Panc1 (cell line): ENCODE data around the gene MACROH2A1. TPM values are rescaled to one million over a fixed set of nuclear protein-coding genes. Genes with fewer than 3 reads are reported as not detected.

Experiments used
- ATAC-seq: fragments of 200-7000 bp; cut with Tn5 transposase; 2 replicates; pipeline ENCODE4 v1.9.1; 2020; ENCODE audit warnings: mild to moderate bottlenecking, moderate library complexity
- BruUV-seq: library from RNA; stranded (reverse); fragments of 400-500 nt; replicated peaks from 2 replicates; lab custom pipeline; 2021; lab: Mats Ljungman, UMichigan
- CTCF ChIA-PET: fragments of 300-600 bp; sonication (Branson Sonifier 250); formaldehyde crosslinking; loops from one replicate; lab custom pipeline; 2022; ENCODE audit warnings: antibody characterized with exemption; lab: Charles Lee
- POLR2A ChIA-PET: fragments of 300-600 bp; sonication (Branson Sonifier 250); formaldehyde crosslinking; loops from one replicate; lab custom pipeline; 2022; ENCODE audit warnings: antibody characterized with exemption; lab: Charles Lee
- DNase-seq: peaks from one replicate; pipeline ENCODE4 v3.0.0-alpha.2; 2010; ENCODE audit warnings: low read depth, low spot score
- H3K27ac ChIP-seq: 2 replicates; pipeline ENCODE4 v1.5.1; 2011; ENCODE audit warnings: mild to moderate bottlenecking, low read length, inconsistent platforms
- H3K27me3 ChIP-seq: fragments of 200-500 bp; sonication (Bioruptor generic); 2 replicates; pipeline ENCODE4 v1.6.0; 2014; ENCODE audit warnings: low read length, inconsistent platforms; ENCODE audit not compliant: control insufficient read depth, insufficient read depth
- H3K36me3 ChIP-seq: fragments of 200-500 bp; sonication (Bioruptor generic); 2 replicates; pipeline ENCODE4 v1.5.1; 2014; ENCODE audit warnings: inconsistent platforms, mild to moderate bottlenecking, low read length, moderate library complexity; ENCODE audit not compliant: control insufficient read depth, insufficient read depth
- H3K4me1 ChIP-seq: 2 replicates; pipeline ENCODE4 v1.5.1; 2011; ENCODE audit warnings: inconsistent platforms, mild to moderate bottlenecking, low read length, moderate library complexity; ENCODE audit not compliant: control insufficient read depth, insufficient read depth
- H3K4me3 ChIP-seq, 2 experiments: 2 replicates each; pipeline ENCODE4 v1.5.1; 2011 to 2012; ENCODE audit warnings: low read depth in 2 of 2, low read length in 2 of 2, mild to moderate bottlenecking in 2 of 2, inconsistent platforms in 1 of 2, moderate library complexity in 1 of 2
- H3K9me3 ChIP-seq: fragments of 200-500 bp; sonication (Bioruptor generic); 2 replicates; pipeline ENCODE4 v1.5.1; 2014; ENCODE audit warnings: low read depth, mild to moderate bottlenecking, inconsistent platforms, low read length, moderate library complexity; ENCODE audit not compliant: control insufficient read depth, insufficient read depth
- POLR2AphosphoS5 ChIP-seq: IDR thresholded peaks from 2 replicates; pipeline ENCODE4 v1.6.1; 2012; ENCODE audit warnings: mild to moderate bottlenecking, low read depth, low read length, moderate library complexity
- SIN3A ChIP-seq: IDR thresholded peaks from 2 replicates; pipeline ENCODE4 v1.6.1; 2012; ENCODE audit warnings: low read depth, mild to moderate bottlenecking, low read length, moderate library complexity, borderline replicate concordance; ENCODE audit not compliant: insufficient read depth
- TCF7L2 ChIP-seq: IDR thresholded peaks from 2 replicates; pipeline ENCODE4 v1.6.1; 2011; ENCODE audit warnings: mild to moderate bottlenecking, low read depth, low read length, inconsistent platforms
- in situ Hi-C: cut with HindIII; loops from 2 replicates; pipeline ENCODE4 v1.10.0; 2016; ENCODE audit warnings: low sequenced_read_pairs, low pct_unique_long_range_greater_than_20kb
- intact Hi-C: fragments of 100-400 bp; cut with micrococcal nuclease; formaldehyde crosslinking; loops from one replicate; pipeline ENCODE4 v1.10.0; 2022; ENCODE audit not compliant: unreplicated experiment
- total RNA-seq: library from RNA; stranded (reverse); gene quantifications from one replicate; pipeline ENCODE4 v1.2.1, GENCODE V29; 2021; ENCODE audit not compliant: unreplicated experiment
- TF ChIP-seq, protein P1 (sequence below): fragments of 450-650 bp; IDR thresholded peaks from 2 replicates; pipeline ENCODE4 v1.5.1; 2017; ENCODE audit warnings: mild to moderate bottlenecking
- TF ChIP-seq, protein P2 (sequence below), 2 experiments: IDR thresholded peaks; 2 replicates each; pipeline ENCODE4 v1.6.1; 2011 to 2012; ENCODE audit warnings: low read depth in 2 of 2, control low read depth in 1 of 2, low read length in 1 of 2, mild to moderate bottlenecking in 1 of 2, moderate library complexity in 1 of 2; ENCODE audit not compliant: insufficient read depth in 1 of 2

Gene MACROH2A1
- total RNA-seq, 1 experiment from 2014 or later = 162 TPM

DNA sequence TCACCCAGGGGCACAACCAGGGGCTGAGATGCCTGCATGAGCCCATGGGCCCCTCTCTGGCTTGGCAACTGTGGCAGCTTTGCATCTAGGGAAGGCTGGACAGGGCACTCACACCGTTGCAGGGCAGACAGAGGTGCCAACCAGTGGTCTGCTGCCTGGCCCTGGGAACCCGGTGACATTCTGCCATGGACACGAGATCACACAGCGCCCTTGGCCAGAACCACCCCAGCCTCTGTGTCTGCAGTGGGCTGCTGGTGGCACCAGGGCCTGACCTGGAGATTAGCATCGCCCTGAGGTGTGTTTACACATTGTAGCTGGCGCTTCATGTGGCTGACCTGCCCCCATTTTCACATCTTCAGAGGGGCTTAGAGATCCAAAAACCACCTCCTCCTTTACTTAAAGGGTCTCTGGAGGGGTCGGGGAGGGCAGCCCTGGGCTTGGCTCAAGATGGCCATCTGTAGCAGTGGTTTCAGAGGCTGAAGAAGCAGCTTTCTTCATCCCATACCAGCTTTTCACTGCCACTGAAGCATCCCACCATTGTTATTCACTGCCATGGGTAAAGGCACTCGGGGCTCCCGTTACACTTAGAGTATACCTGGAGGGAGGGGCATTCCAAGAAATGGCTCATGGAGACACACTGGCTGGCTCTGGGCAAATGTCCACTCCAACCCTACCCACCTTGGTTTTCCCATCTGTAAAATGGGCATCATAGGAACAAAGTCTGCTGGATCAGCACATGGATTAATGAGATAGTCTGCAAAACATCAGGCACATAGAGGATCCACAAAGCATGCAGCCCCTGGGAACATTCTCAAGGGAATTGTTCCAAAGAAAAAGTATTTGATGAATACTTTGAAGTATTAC, 36.7 kb upstream of the MACROH2A1 start:
- CTCF ChIA-PET = no interaction called here
- ATAC-seq (no peak), DNase-seq (no peak)
- POLR2A ChIA-PET = no interaction called here
- in situ Hi-C loops (no loop called here), intact Hi-C loops (no loop called here)
- Histone ChIP-seq H3K4me1 (peaks cover 5% of the 10 kb centered on the region; the same call in 1 of the 2 replicates), H3K4me3 (no peak overlapping the region), H3K27me3 (no peaks in the 10 kb centered on the region), H3K9me3 (no peaks in the 10 kb centered on the region), H3K27ac (no peak overlapping the region), H3K36me3 (no peaks in the 10 kb centered on the region)
- BruUV-seq = no TSS peak
- no peak for TF ChIP-seq TCF7L2
- TF ChIP-seq, protein P1, sequence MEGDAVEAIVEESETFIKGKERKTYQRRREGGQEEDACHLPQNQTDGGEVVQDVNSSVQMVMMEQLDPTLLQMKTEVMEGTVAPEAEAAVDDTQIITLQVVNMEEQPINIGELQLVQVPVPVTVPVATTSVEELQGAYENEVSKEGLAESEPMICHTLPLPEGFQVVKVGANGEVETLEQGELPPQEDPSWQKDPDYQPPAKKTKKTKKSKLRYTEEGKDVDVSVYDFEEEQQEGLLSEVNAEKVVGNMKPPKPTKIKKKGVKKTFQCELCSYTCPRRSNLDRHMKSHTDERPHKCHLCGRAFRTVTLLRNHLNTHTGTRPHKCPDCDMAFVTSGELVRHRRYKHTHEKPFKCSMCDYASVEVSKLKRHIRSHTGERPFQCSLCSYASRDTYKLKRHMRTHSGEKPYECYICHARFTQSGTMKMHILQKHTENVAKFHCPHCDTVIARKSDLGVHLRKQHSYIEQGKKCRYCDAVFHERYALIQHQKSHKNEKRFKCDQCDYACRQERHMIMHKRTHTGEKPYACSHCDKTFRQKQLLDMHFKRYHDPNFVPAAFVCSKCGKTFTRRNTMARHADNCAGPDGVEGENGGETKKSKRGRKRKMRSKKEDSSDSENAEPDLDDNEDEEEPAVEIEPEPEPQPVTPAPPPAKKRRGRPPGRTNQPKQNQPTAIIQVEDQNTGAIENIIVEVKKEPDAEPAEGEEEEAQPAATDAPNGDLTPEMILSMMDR = no peak
- TF ChIP-seq, protein P2, sequence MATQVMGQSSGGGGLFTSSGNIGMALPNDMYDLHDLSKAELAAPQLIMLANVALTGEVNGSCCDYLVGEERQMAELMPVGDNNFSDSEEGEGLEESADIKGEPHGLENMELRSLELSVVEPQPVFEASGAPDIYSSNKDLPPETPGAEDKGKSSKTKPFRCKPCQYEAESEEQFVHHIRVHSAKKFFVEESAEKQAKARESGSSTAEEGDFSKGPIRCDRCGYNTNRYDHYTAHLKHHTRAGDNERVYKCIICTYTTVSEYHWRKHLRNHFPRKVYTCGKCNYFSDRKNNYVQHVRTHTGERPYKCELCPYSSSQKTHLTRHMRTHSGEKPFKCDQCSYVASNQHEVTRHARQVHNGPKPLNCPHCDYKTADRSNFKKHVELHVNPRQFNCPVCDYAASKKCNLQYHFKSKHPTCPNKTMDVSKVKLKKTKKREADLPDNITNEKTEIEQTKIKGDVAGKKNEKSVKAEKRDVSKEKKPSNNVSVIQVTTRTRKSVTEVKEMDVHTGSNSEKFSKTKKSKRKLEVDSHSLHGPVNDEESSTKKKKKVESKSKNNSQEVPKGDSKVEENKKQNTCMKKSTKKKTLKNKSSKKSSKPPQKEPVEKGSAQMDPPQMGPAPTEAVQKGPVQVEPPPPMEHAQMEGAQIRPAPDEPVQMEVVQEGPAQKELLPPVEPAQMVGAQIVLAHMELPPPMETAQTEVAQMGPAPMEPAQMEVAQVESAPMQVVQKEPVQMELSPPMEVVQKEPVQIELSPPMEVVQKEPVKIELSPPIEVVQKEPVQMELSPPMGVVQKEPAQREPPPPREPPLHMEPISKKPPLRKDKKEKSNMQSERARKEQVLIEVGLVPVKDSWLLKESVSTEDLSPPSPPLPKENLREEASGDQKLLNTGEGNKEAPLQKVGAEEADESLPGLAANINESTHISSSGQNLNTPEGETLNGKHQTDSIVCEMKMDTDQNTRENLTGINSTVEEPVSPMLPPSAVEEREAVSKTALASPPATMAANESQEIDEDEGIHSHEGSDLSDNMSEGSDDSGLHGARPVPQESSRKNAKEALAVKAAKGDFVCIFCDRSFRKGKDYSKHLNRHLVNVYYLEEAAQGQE (IDR thresholded peaks at IDR 0.05; ENCODE audit: insufficient read depth in 1 of 2, low read depth in 2 of 2, low read length in 1 of 2) = no peak
- no peak for TF ChIP-seq SIN3A
- no peak for TF ChIP-seq POLR2AphosphoS5

DNA sequence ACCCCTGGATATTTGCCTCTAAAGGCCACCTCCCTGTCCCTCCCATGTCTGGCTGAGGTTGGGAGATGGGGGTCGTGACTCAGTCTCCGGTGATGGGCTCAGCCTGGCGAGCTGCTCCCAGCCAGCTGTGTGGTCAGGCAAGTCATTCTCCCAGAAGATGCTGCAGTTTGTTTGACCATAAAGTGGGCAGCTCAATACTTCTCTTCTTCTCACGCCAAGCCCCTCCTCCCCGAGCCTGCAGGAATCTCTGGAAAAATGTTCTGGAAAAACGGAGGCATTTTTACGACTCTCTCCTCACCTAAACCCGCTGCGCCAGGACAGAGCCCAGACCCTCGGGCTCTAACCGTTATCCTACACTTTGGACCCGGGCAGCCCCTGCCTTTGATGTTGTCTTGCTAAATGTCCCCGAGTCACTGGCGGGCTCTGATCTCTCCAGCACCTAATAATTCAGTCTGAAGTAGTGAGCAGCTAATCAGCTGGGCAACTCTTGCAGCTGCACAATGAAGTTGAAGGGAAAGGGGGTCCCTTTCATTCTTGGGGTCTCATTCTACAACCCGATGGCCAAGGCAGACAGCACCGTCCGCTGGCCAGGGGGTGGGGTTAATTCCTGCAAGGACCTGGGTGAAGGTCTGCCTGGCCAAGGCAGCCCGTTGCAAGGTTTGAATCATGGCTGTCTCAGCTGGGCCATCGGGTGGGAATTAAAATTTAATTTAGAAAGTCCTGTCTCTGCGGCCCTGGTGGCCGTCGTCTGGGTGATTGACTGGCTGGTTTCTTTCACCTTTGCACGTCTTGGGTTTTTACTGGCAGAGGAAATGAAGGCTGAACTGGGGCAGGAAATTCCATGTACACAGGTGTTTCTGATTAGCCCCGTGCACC, 35.8 kb upstream of the MACROH2A1 start:
- ATAC-seq (no peak), DNase-seq (no peak)
- Histone ChIP-seq H3K27me3 (no peaks in the 10 kb centered on the region), H3K36me3 (no peaks in the 10 kb centered on the region), H3K4me3 (no peak overlapping the region), H3K4me1 (peaks cover 5% of the 10 kb centered on the region; the same call in 1 of the 2 replicates), H3K9me3 (no peaks in the 10 kb centered on the region), H3K27ac (no peak overlapping the region)
- in situ Hi-C loops (no loop called here), intact Hi-C loops (no loop called here)
- POLR2A ChIA-PET = no interaction called here
- BruUV-seq = no TSS peak
- TF ChIP-seq TCF7L2 (0 out of 2 replicates have a peak, but pooled peaks have one; percentile 22), POLR2AphosphoS5 (no peak)
- CTCF ChIA-PET = no interaction called here
